K562 (cell line): Measurements from ENCODE around the gene SEC61G. TPM values are rescaled to one million over a fixed set of nuclear protein-coding genes. Genes with fewer than 3 reads are reported as not detected.

Experiments
- PURB ChIP-seq: sonication (generic); formaldehyde crosslinking; IDR thresholded peaks from 2 replicates; pipeline ENCODE4 v1.9.0; 2021; ENCODE audit warnings: low read depth, mild to moderate bottlenecking, missing genetic modification reagents
- SMARCE1 ChIP-seq: fragments of 450-650 bp; IDR thresholded peaks from 2 replicates; pipeline ENCODE4 v1.7.1; 2016; ENCODE audit warnings: mild to moderate bottlenecking
- TFAM ChIP-seq: fragments of 250-450 bp; sonication (Bioruptor Pico); conservative IDR thresholded peaks from 2 replicates; pipeline ENCODE4 v1.5.0; 2021; ENCODE audit warnings: mild to moderate bottlenecking, moderate library complexity
- polyA plus RNA-seq, 8 experiments: library from polyadenylated mRNA; depleted of rRNA in 4 of 8; stranded (reverse) in 5 of 8; unstranded in 3 of 8; fragments of >200 nt; fragmentation: Nextera tagmentation in 2 of 8; fragmentation: Illumina TruSeq in 1 of 8; extraction: Ambion mirVana in 2 of 8; extraction: Trizol in 1 of 8; gene quantifications; 2 replicates each; pipeline versions ENCODE4 v1.2.1 to v1.2.3, GENCODE V29; 2011 to 2014; ENCODE audit warnings: inconsistent platforms in 1 of 8, missing spikeins in 1 of 8
- total RNA-seq, 7 experiments: library from RNA; depleted of rRNA in 6 of 7; stranded (reverse); fragments of >200 nt in 6 of 7; fragmentation: Illumina TruSeq in 2 of 7; extraction: Trizol in 2 of 7; gene quantifications; 2 replicates each; pipeline versions ENCODE4 v1.2.1 to v1.2.3, GENCODE V29; 2011 to 2021; ENCODE audit warnings: low replicate concordance in 1 of 7
- TF ChIP-seq, protein P1 (sequence below): fragments of 250-450 bp; sonication (Bioruptor Pico); IDR thresholded peaks from 2 replicates; pipeline ENCODE4 v1.4.0; 2020

Gene SEC61G
- total and polyA plus RNA-seq, 9 of the 15 experiments (the other 6 are each of a cell fraction or from before 2014, with no cell fraction given) = 138 to 565 (median 223) TPM

DNA sequence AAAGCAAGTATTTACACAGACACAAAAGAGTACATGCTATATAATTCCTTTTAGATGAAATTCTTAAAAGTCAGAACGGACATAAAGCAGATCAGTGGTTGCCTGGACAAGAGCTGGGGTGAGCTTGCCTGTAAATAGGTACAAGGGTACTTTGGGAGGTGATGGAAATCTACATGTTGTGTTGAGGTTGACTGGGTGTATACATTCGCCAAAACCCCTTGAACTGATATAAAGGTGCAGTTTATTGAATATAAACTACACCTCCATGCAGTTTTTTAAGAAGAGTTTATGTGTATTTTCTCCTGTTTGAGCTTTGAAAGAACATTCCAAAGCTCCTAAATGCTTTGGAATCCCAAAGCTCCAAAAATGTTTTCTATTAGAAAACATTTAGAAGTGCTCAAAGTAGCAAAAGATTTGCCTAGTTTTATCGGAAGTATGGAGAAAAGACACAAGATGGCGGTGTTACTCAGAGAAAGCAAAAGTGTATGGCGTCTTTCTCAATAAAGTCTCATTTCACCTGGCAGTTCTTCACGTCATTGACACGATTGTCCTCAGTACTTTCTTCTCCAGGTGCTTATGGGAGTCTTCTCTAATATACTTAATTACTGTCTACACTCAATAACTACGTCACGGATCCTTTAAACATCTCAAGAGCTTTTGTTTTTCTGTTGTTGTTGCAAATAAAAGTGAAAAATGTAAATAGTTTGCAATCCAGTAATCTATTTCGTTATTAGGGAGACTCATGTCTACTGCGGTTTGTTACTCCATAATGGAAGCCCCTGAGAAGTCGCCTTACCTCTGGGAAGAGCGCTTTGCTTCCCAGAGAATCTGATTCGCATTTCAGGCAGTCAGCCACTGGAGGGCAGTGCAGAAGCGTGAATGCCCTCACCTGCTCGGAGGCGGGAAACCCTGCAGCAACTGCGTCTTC is 14.7 kb upstream of the SEC61G start (continued):
- TF ChIP-seq, protein P1, sequence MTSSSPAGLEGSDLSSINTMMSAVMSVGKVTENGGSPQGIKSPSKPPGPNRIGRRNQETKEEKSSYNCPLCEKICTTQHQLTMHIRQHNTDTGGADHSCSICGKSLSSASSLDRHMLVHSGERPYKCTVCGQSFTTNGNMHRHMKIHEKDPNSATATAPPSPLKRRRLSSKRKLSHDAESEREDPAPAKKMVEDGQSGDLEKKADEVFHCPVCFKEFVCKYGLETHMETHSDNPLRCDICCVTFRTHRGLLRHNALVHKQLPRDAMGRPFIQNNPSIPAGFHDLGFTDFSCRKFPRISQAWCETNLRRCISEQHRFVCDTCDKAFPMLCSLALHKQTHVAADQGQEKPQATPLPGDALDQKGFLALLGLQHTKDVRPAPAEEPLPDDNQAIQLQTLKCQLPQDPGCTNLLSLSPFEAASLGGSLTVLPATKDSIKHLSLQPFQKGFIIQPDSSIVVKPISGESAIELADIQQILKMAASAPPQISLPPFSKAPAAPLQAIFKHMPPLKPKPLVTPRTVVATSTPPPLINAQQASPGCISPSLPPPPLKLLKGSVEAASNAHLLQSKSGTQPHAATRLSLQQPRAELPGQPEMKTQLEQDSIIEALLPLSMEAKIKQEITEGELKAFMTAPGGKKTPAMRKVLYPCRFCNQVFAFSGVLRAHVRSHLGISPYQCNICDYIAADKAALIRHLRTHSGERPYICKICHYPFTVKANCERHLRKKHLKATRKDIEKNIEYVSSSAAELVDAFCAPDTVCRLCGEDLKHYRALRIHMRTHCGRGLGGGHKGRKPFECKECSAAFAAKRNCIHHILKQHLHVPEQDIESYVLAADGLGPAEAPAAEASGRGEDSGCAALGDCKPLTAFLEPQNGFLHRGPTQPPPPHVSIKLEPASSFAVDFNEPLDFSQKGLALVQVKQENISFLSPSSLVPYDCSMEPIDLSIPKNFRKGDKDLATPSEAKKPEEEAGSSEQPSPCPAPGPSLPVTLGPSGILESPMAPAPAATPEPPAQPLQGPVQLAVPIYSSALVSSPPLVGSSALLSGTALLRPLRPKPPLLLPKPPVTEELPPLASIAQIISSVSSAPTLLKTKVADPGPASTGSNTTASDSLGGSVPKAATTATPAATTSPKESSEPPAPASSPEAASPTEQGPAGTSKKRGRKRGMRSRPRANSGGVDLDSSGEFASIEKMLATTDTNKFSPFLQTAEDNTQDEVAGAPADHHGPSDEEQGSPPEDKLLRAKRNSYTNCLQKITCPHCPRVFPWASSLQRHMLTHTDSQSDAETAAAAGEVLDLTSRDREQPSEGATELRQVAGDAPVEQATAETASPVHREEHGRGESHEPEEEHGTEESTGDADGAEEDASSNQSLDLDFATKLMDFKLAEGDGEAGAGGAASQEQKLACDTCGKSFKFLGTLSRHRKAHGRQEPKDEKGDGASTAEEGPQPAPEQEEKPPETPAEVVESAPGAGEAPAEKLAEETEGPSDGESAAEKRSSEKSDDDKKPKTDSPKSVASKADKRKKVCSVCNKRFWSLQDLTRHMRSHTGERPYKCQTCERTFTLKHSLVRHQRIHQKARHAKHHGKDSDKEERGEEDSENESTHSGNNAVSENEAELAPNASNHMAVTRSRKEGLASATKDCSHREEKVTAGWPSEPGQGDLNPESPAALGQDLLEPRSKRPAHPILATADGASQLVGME (CRISPR knock-in tag) = no peak
- no peak for TF ChIP-seq TFAM (CRISPR knock-in tag)
- TF ChIP-seq SMARCE1 = no peak
- TF ChIP-seq PURB (CRISPR knock-in tag) = no peak
